GM10248 (cell line): ENCODE measurements around the gene ANKRD18B.
"Not testable (repeated sequence)": the region's sequence is repeated elsewhere in the genome, so short reads cannot be mapped to it uniquely, and the experiment has no call there.

ENCODE experiments used
- CTCF ChIA-PET: fragments of 300-600 bp; sonication (Branson Sonifier 250); formaldehyde crosslinking; extraction: SDS; loops from one replicate; lab custom pipeline; 2021; ENCODE audit warnings: antibody characterized with exemption; lab: Yijun Ruan, JAX
- POLR2A ChIA-PET: fragments of 350-650 bp; sonication (Branson Sonifier 250); formaldehyde crosslinking; extraction: SDS; loops from one replicate; lab custom pipeline; 2020; ENCODE audit warnings: antibody characterized with exemption; lab: Yijun Ruan, JAX
- DNase-seq: peaks from one replicate; pipeline ENCODE4 v3.0.0; 2012; ENCODE audit errors: extremely low spot score

Gene ANKRD18B

GRCh38 chr9:33562196-33562595 lies 38.1 kb downstream of the ANKRD18B start:
- POLR2A ChIA-PET, CTCF ChIA-PET, DNase-seq: not testable (repeated sequence)

- DNase-seq, POLR2A ChIA-PET, CTCF ChIA-PET: not testable (repeated sequence)
These were observed 43.7 kb downstream of the ANKRD18B start for GRCh38 chr9:33567776-33568175.

GRCh38 chr9:33577786-33578185 lies 53.7 kb downstream of the ANKRD18B start:
- POLR2A ChIA-PET, CTCF ChIA-PET: not testable (repeated sequence)

GRCh38 chr9:33579996-33580395 lies 55.9 kb downstream of the ANKRD18B start:
- CTCF ChIA-PET, POLR2A ChIA-PET, DNase-seq: not testable (repeated sequence)

More at GRCh38 chr9:33577786-33578185, 53.7 kb downstream of the ANKRD18B start:
- not testable (repeated sequence) for DNase-seq

- POLR2A ChIA-PET, CTCF ChIA-PET, DNase-seq: not testable (repeated sequence)
These were observed 58.6 kb downstream of the ANKRD18B start for GRCh38 chr9:33582686-33583085.

GRCh38 chr9:33586128-33586527 lies 62.1 kb downstream of the ANKRD18B start:
- DNase-seq, CTCF ChIA-PET, POLR2A ChIA-PET: not testable (repeated sequence)

GRCh38 chr9:33587799-33588198 lies 63.7 kb downstream of the ANKRD18B start:
- POLR2A ChIA-PET, DNase-seq, CTCF ChIA-PET: not testable (repeated sequence)

- CTCF ChIA-PET, POLR2A ChIA-PET, DNase-seq: not testable (repeated sequence)
These were observed 64.8 kb downstream of the ANKRD18B start for GRCh38 chr9:33588876-33589275.

GRCh38 chr9:33590857-33591256 lies 66.8 kb downstream of the ANKRD18B start:
- POLR2A ChIA-PET, CTCF ChIA-PET, DNase-seq: not testable (repeated sequence)

- POLR2A ChIA-PET, CTCF ChIA-PET, DNase-seq: not testable (repeated sequence)
These were observed 72.9 kb downstream of the ANKRD18B start for GRCh38 chr9:33596974-33597373.

GRCh38 chr9:33597386-33597785 lies 73.3 kb downstream of the ANKRD18B start:
- CTCF ChIA-PET, DNase-seq, POLR2A ChIA-PET: not testable (repeated sequence)

GRCh38 chr9:33598796-33599379 lies 74.8 kb downstream of the ANKRD18B start:
- CTCF ChIA-PET, POLR2A ChIA-PET, DNase-seq: not testable (repeated sequence)

- CTCF ChIA-PET, DNase-seq, POLR2A ChIA-PET: not testable (repeated sequence)
These were observed 76.9 kb downstream of the ANKRD18B start for GRCh38 chr9:33600911-33601310.

GRCh38 chr9:33604249-33604648 lies 80.2 kb downstream of the ANKRD18B start:
- DNase-seq, POLR2A ChIA-PET: not testable (repeated sequence)
- CTCF ChIA-PET = interaction anchor here (0.9 to 1.4 kb wide), 4 partner anchors 14 to 80 kb away, joined by 3 to 5 read pairs (median 3); partner anchors contain the start of gene ANKRD18B

GRCh38 chr9:33604936-33605335 lies 80.9 kb downstream of the ANKRD18B start:
- CTCF ChIA-PET, POLR2A ChIA-PET, DNase-seq: not testable (repeated sequence)
